ENCODE data around the gene GMEB2.
"Not testable (repeated sequence)": the region's sequence is repeated elsewhere in the genome, so short reads cannot be mapped to it uniquely, and the experiment has no call there.

Gene GMEB2

DNA sequence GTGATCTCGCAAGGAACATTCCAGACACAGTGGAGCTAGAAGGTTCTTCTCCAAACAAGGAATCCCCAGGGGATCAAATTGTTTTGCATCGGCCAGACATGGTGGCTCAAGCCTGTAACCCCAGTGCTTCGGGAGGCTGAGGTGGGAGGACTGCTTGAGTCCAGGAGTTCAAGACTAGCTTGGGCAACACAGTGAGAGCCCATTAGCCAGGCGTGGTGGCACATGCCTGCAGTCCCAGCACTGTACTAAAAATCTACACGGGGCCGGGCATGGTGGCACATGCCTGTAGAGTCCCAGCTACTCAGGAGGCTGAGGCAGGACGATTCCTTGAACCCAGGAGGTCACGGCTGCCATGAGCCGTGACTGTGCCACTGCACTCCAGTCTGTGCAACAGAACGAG is 15.3 kb downstream of the GMEB2 start:
- DNase-seq = no peak

DNA sequence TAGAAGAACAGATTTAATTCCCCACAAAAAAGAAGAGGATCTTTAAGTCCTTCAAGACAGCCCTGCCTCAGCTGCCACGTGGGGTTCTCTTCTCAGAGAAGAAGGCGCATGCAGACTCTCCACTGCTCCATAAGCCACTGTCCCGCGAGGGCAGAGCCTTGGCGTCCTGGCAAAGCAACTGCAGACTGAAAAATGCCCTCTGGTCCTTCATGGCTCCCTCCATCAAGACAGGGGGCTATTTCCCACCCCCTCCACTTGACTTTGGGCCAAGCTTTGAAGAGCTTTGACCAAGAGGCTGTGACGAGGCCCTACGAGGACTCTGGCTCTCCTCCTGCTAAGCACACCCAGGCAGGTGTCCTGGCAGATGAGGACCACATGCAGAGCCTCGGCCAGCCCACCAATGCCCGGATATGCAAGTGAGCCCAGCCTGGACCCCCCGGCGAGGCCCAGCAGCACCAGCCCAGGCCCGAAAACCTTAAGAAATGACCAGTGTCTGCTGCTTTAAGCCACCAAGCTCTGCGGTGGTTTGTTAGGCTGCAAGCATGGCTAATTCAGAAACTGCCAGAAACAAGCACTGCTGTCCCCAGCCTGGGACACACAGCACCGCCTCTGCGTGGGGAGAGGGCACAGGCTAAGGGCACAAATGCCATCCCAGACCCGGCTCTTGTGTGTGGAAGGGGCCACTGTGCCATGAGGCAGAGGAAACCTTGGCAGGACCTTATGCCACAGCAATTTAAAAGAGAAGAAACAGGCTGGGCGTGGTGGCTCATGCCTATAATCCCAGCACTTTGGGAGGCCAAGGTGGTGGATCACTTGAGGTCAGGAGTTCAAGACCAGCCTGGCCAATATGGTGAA is 16.1 kb downstream of the GMEB2 start:
- no peak for DNase-seq

DNA sequence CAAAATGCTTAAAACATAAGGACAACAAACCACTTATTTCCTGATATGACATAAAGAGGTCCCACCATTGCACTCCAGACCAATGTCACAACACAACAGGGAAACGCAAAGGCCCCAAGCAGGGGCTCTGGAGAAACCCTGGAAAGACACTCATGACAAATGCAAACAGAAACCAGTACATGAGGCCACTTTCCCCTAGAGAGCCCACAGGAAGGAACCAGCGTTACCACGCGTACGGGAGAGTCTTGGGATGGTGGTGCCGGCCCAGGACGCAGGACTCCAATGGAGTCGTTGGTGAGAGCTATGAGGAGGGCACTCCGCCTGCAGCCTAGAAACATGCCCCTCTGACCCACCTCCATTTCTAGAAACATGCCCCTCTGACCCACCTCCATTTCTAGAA is 20.2 kb downstream of the GMEB2 start:
- no peak for DNase-seq

DNA sequence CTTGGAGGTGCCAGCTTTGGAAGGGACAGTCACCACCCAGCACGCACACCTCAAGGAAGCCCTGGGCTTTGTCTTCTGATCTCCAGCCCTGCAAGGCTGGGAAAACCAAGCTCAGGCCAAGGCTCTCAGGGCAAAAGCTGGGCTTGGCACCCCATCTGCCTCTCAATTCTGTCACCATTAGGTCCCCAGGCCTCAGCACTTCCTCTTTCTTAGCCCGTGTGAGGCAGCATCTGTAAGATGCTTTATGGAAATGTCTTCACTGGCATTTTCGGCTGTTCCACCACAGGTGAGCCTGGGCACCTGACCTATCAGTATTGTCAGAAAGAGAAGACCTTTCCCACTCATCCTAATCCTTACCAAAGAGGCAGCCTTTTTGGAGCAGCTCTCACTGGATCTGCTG is 24.6 kb downstream of the GMEB2 start:
- no peak for DNase-seq

DNA sequence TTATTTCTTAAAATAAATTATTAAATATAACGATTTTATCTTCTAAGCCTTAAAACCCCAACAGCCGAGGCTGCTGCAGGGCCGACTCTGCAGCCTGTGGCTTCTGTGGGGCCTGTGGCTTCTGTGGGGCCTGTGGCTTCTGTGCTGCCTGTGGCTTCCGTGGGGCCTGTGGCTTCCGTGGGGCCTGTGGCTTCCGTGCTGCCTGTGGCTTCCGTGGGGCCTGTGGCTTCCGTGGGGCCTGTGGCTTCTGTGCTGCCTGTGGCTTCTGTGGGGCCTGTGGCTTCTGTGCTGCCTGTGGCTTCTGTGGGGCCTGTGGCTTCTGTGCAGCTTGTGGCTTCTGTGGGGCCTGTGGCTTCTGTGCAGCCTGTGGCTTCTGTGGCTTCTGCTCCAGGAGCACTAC is 25.2 kb downstream of the GMEB2 start:
- not testable (repeated sequence) for DNase-seq

DNA sequence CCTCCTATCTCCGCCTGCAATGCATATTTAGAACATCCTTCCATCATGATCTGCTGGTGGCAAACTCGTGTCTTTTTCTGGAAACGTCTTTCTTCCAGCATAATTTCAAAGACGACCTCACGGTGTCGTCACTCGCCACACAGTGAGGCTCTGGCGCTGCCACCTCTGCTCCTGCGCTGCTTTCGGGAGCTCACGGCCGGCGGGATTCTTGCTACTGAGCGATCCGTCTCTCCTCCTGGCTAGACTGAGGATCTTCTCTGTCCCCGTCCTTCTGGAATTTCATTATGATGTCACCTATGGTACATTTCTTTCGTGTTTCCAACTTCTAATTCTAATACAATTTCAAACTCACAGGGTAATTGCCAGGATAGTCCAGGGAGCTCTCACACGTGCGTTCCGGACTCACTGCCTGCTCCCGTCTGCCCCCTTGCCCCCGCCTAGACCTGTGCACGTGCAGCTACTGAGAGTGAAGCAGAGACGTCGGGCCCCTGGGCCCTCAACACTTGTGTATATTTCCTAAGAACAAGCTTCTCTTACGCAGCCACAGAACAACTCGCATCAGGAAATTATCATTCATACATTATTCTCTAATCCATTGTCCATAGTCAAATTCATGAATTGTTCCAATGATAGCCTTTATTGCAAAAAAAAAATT is 27.4 kb downstream of the GMEB2 start:
- no peak for DNase-seq

DNA sequence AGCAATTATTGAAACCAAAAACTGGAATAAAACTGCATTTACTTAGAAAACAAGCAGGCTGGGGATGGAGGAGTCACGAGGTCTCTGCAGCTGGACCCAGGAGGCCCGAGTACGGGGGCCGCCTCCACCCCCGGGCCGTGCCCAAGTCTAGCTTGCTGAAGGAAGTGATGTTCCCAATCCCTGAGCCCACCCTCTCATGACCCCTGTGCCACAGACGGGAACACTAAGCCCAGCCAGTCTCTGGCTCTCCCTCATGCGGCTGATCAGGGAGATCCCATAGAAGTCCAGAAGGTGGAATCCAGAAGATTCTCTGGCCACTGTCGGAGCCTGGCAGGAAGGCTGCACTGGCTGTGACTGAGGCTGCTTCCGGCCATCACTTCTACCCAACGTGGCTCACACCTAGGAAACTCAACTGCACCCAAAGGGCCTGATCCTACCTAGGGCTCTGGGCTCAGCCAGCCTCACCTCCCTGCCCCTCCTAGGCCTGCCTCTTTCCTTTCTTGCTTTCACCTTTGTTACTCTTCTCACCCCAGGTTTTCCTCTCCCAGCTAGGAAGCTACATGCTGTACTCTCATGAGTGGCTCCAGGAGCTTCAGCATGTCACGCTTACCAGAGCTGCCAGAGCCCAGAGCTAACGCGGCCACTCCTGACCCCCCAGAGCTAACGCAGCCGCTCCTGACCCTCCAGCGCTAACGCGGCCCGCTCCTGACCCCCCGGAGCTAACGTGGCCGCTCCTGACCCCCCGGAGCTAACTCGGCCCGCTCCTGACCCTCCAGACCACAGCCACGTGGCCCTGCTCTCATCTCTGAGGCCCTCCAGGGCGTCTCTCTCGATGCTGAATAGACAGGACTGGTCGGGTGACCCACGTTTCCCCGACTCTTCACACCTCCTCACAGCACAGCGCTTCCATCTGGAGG is 28.2 kb downstream of the GMEB2 start:
- DNase-seq = no peak

DNA sequence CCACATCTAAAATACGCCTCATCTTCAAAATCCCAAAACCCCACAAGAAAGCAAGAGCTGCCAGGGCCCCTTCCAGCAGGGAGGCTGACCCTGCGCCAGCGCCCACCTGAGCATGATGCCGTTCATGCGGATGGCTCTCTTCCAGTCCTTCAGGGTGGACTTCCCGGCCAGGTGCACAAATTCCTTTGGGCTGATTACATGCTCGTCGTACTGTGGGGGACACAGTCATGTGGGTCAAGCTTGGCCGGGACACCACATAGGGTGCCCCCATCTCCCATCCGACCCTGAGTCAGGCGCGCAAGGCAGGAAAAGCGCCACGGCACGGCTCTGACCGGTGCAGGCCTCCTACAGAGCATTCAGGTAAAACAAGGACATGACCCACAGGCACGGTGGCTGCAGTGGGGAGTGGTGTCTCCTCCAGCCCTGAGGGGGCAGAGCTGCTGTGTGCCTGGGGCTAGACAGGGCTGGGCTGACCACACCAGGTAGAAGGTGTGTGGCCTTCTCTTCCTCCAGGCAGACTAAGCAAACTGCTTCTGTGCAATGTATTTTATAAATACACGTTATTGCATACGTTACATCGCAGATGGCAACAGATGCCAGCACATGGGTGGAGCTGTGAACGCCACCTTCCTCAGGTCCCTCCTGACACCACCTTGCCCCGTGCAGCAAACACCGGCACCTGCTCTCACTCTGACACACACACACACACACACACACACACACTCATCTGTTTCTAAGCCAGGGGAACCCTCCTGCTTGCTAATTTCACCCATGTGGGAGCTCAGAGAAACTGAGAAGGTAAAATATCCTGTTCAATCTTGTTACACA is 29.0 kb downstream of the GMEB2 start:
- no peak for DNase-seq

DNA sequence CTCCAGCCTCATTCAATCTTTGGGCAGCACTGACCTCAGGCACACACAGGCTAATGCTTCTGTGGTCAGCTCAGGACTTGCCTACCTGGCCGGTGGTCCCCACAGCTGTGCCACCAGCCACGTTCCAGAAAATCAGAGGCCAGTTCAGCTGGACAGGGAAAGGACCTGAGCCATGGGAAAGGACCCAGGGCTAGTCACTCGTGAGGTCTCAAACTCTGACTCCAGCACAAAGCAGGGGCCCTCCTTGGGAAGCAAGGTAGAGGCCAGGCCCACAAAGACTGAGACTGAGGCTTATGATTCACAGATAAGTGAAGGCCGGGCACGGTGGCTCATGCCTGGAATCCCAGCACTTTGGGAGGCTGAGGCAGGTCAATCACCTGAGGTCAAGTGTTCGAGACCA is 30.5 kb downstream of the GMEB2 start:
- no peak for DNase-seq

DNA sequence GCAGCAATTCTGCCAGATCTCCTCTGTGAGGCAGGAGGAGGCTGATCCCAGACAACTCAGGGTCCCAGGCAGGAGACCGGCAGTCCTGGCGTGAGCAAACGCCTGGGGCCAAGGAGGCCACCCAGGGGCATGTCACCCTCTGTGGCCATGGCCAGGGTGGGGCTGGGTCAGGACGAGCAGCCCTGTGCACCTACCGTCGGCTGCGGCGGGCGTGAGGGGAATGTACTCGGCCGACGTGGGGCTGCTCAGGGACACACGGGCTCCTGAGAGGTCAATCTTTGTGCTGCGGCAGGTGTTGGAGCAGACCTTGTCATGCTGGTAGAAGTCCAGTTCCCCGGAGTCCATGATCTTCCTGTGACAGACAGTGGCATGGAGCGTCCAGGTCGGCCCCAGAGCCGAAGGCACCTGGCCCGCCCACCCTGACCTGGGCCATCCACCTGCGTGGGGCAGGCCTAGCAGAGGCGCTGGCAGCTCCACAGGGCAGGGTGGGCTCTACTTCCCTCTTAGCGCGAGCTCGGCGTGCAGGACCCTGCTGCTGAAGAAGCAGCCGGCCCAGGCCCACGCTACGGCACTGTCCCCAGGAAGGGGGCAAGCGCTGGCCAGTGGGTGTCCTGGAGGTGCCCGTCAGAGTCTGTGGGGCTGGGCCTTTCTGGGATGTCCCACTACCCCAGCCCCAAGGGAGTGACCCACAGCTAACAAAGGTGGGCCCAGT is 31.3 kb downstream of the GMEB2 start:
- no peak for DNase-seq

DNA sequence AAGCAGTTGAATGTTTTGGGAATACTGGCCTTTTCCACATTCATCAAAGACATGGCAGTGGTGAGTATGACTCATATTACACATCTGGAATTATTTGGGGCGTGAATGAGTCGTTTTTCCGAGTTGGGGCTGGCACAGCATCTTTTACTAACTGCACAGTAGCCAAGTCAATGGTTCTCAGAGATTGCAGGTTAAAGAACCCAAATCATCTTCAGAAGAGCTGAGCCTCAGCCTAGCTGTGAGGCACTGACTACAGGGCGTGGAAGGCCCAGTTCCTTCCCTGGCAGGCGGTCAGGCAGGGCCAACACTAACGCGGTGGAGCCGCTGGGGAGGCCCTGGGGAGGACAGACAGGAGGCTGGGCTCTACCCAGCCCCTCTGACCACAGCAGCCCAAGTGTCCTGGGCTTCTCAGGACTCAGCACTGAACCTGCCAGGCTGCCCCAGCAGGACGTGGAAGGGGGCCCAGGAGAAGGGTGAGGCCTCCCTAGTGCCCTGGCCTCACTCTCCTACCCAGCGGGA is 32.8 kb downstream of the GMEB2 start:
- peak; percentile 69 for DNase-seq

DNA sequence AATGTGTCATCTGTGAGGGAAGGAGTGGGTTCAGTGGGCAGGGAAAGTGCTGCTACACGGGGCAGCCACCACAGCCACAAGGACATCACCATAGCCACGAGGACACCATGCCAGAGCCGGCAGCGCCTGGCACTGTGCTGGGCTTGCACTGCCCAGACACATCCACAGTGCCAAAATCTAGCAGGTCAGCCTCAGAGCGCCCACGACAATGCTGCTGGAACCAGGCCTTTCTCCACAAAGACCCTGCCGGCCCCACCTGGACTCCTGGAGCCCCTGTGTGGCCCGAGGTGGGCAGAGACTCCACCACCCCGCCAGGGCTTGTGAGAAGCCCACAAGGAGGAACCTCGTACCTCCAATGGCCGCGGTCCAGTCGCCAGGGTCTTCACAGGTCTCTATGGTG is 34.2 kb downstream of the GMEB2 start:
- no peak for DNase-seq

DNA sequence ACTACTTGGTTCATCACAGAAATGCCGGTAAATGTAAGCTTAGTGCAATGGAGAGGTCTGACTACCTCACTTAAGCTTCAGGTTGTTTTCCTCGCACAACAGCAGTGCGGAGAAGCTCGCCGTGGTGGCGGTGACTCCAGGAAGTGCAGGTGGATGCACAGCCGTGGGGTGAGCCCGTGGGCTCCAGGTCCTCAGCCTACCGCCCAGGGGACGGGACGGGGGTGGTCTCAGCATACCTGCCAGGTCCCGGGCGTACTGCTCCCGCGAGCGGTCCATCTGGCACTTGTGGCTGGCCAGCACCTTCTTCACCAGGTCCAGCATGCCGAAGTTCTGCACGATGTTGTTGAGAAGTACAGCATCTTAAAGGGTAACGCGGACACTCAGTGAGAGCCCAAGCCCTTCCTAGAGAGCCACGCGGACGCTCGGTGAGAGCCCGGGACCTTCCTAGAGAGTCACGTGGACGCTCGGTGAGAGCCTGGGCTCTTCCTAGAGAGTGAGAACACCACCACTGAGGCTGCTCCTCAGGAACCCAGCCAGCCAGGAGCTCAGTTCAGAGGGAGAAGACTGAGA is 35.0 kb downstream of the GMEB2 start:
- DNase-seq = no peak

DNA sequence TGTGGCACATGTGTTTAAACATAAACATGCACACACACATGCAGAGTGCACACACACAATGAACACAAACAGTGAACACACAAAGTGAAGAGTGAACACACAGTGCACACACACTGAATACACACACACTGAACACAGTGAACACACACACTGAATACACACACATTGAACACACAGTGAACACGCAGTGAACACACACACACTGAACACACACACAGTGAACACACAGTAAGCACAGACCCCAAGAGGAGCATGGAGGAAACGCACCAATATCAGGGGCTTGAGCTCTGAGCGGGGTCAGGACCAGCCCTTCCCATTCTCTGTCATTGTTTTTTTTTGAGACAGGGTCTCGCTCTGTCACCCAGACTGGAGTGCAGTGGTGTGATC is 35.8 kb downstream of the GMEB2 start:
- DNase-seq = no peak

DNA sequence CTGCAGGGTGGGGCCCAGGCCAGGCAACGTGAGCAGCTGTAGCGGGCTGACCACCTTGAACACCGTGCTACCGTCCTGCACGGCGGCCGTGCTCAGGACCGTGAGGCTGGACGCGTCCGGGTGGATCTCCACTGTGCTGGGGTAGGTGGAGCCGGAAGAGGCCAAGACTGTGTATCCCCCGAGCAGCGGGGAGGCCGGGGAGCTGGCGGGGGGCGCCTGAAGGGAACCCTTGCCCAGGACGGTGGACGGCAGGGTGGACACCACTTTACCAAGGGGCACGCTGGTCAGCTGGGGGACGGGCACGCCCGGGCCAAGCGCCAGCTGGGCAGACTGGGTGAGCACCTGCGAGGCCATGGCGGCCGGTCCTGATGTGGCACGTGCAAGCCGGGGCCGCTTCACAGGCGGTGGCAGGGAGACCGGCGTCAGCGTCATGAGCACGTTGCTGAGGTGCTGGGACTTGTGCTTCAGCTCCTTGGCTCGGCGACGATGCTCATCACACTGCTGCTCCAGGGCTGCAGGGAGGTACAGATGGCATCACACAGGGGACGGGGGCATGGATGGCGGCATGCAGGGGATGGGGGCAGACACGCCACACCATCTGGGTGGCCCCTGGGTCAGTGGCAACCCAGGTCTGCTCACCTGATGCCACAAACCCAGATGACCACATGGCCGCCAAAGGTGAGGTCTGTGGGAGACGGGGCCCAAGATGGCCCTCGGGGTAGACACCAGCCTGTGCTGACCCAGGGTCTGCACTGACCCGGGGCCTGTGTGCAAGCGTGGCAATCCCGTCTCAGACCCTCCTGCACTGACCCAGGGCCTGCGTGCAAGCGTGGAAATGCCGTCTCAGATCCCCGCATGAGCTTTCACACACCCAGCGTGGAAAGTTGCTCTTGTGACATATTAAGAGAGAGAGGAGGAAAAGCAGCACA is 36.4 kb downstream of the GMEB2 start:
- no peak for DNase-seq

DNA sequence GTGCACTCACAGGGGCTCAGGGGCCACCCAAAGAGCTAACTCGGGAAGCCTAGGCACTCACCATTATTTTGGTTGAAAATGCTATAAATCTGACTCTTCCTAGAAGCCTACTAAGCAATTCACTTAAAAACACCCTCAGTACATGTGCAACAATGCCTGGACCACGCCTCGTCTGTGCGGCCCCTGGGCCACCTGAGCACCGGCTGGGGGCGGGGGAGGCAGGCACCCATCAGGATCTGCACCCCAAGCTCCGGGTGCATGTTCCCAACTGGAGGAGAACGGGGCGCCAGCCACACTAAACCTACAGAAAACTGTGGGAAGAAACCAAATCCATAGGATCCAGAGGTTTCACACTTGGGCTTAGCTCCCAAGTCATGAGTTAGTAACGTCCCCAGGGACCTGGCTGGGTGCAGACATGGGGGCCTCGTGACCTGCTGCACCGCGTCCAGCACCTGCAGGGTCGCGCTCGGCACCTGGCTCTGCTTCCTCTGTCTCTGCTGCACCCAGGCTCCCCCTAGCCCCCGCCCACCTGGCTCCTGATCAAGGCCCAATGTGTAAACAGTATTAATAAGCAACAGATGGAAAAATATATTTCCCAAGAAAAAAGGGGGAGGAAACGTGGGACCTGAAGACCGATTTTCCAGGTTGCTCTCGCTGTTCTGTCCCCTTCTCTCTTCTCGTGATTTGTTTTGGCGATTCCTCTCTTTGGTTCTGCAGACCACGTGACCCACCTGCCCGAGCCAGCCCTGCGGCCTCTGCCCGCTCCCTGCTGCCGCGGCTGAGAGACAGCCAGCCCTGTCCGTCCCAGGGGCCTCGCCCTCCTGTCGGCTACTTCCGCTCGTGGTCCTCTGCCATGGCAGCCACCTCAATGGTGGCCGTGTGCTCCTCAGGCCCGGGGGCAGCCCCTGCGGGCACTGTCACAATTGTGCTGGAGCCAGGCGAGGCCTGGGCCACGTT is 37.4 kb downstream of the GMEB2 start:
- no peak for DNase-seq

DNA sequence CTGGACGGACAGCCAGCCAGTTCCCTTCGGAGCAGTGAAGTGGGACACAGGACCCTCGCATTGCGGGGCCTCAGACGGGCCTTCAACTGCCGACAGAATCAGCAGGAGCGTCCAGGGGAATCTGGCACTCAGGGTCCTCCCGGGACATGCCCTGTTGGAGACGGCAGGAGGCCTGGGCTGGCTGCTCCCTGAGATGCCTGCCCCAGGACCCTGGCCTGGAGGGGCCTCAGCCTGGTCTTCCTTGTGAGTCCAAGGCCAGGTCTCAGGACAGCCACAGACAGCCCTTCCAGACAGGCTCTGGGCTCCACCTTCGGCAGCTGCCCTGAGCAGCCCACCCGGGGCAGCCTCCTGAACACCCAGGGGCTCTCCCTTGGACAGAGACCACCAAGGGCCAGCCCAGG is 38.3 kb downstream of the GMEB2 start:
- DNase-seq = no peak

DNA sequence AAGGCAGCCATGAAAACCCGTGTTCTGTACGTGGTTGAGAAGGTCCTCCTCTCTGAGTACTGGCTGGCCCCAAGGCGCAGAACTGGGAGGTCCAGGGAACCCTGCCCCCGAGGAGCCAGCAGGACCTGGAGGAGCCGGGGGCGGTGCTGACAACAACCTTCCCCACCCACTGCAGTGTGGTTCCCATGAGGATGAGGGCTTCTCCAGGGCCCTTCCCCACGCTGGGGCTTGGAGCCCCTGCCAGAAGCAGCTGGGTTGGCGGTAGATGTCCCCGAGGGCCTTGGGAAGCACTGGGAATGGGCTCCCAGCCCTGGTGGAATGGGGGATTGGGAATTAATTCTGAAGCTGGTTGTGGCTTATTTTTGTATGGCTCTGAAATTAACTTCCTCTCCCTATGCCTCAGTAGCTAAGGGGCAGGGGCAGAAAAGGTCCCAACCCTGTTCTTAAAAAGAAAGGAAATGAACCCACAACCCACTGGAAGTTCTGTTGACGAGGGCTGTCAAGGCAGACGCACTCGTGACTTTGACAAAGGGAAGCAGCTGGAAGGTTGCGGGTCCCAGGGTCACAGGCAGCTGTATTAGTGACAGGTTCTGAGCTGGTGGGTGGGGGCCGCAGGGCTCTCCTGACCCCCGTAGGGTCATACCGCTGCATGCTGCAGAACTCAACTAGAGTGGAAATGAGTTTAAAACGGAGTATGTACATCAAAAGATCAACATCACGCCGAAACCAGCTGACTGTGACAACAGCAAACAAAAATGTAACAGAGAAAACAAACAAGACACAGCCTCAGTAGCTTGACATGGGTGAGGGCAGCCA is 38.9 kb downstream of the GMEB2 start:
- no peak for DNase-seq
